ENCODE measurements around the gene TXNDC17. TPM values are rescaled to one million over a fixed set of nuclear protein-coding genes. Genes with fewer than 3 reads are reported as not detected.

The TXNDC17 gene
- total and polyA plus RNA-seq, 9 of the 15 experiments (the other 6 are each of a cell fraction or from before 2014, with no cell fraction given), result 108 to 759 (median 179) TPM

DNA sequence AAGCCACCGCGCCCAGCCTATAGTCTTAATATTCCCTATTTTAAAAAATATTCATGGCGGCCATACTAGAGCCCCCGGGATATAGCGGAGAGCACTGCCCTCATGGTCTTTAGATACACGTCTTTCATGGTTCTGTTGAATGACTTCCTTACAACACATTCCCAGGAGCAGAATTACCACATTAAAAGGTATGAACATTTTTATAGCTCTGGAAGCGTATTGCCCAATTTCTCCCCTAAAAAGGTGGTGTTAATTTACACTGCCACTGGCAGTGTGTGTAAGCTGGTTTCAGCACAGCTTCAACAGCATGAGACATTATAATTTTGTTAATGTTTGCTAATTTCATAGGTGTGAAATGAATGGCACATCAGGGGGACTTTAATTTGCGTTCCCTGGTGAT, 29.7 kb downstream of the TXNDC17 start (continued):
- no peak for TF ChIP-seq ZNF586 (CRISPR knock-in tag; conservative IDR thresholded peaks at IDR 0.05)

GRCh38 chr17:6670999-6671398, 30.1 kb downstream of the TXNDC17 start:
- CTCF ChIA-PET (ENCODE audit: low intra/inter-chr PET ratio), result no interaction called here
- no TSS peak for BruUV-seq (replicated peaks)
- POLR2A ChIA-PET, result interaction anchor here (0.6 kb wide), 1 partner anchor 84 kb away, joined by 3 read pairs; no protein-coding TSS in a partner anchor
- Histone ChIP-seq H3K4me1 (replicated peaks in 1 of 2; ENCODE audit: control insufficient read depth in 2 of 2, insufficient read depth in 2 of 2, low read length in 2 of 2) (no peaks in the 10 kb centered on the region; a peak in 1 of 5 replicates), H3K9me3 (replicated peaks; ENCODE audit: control insufficient read depth, insufficient read depth, low read depth, low read length) (no peaks in the 10 kb centered on the region), H4K20me1 (replicated peaks; ENCODE audit: control insufficient read depth, insufficient read depth, low read length) (no peaks in the 10 kb centered on the region), H3K4me2 (ENCODE audit: insufficient read depth, low read length) (no peak overlapping the region), H3K36me3 (ENCODE audit: control insufficient read depth, insufficient read depth, low read length) (no peaks in the 10 kb centered on the region), H2AFZ (ENCODE audit: low read depth, low read length) (no peak overlapping the region), H3K79me2 (ENCODE audit: control insufficient read depth, insufficient read depth, low read length) (no peaks in the 10 kb centered on the region), H3K27me3 (ENCODE audit: control insufficient read depth in 2 of 2, insufficient read depth in 2 of 2, low read length in 2 of 2) (peaks cover 8 to 51% of the 10 kb centered on the region in 2 experiments; a peak in 4 of 5 replicates), H3K9me1 (ENCODE audit: control insufficient read depth, insufficient read depth, low read length) (no peaks in the 10 kb centered on the region), H3K9ac (ENCODE audit: insufficient read depth in 1 of 2, low read depth in 2 of 2, low read length in 2 of 2) (no peak overlapping the region), H3K27ac (ENCODE audit: extremely low read depth, low read depth, low read length) (no peak overlapping the region), H3K4me3 (no peak overlapping the region)
- intact Hi-C loops (cut with micrococcal nuclease) (no loop called here), in situ Hi-C loops (cut with MboI) (no loop called here)
- ATAC-seq (no peak), DNase-seq (ENCODE audit: extremely low read depth in 1 of 4, low spot score in 3 of 4) (no peak), FAIRE-seq (no peak)
- 4% methylated on average over 5 of the region's 6 CpGs for WGBS (ENCODE audit: insufficient coverage, low coverage, missing lambda C conversion rate)
- TF ChIP-seq NFE2 (IDR thresholded peaks at IDR 0.05; ENCODE audit: low read depth) (no peak), CXXC5 (CRISPR knock-in tag; IDR thresholded peaks at IDR 0.05) (no peak)
- TF ChIP-seq, protein P1, sequence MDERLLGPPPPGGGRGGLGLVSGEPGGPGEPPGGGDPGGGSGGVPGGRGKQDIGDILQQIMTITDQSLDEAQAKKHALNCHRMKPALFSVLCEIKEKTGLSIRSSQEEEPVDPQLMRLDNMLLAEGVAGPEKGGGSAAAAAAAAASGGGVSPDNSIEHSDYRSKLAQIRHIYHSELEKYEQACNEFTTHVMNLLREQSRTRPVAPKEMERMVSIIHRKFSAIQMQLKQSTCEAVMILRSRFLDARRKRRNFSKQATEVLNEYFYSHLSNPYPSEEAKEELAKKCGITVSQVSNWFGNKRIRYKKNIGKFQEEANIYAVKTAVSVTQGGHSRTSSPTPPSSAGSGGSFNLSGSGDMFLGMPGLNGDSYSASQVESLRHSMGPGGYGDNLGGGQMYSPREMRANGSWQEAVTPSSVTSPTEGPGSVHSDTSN (CRISPR knock-in tag; IDR thresholded peaks at IDR 0.05; ENCODE audit: low read depth), result no peak
- TF ChIP-seq, protein P1 (tag; conservative IDR thresholded peaks at IDR 0.05; ENCODE audit: low read depth), result no peak

Measured in K562 (cell line).